Fibroblast of mammary gland (primary cell): ENCODE data around the gene INPP5J.
A peak's percentile ranks its signal among the peaks of the same experiment; 100 is the strongest.

Experiments used
- DNase-seq: peaks from one replicate; pipeline ENCODE4 v3.0.0-alpha.2; 2010; ENCODE audit warnings: low read depth
- H3K4me3 ChIP-seq: 2 replicates; pipeline ENCODE4 v1.5.1; 2011; ENCODE audit warnings: low read depth, mild to moderate bottlenecking, low read length, moderate library complexity; ENCODE audit not compliant: control insufficient read depth
- CTCF ChIP-seq: conservative IDR thresholded peaks from 2 replicates; pipeline ENCODE4 v1.5.1; 2011; ENCODE audit warnings: low read depth, low read length, inconsistent platforms; ENCODE audit not compliant: control insufficient read depth, insufficient read depth

Gene INPP5J

GRCh38 chr22:31080848-31081649 lies 41.7 kb upstream of the INPP5J start, which contains the start of gene SMTN:
TSS of gene SMTN (plus strand) at chr22:31081318. CDS start at chr22:31083259, 1,941 bp downstream.
- no peak for TF ChIP-seq CTCF
- peak; percentile 81 for DNase-seq
- peak within 1 kb of the TSS; percentile 92 for H3K4me3 ChIP-seq

GRCh38 chr22:31081963-31082605 lies 40.7 kb upstream of the INPP5J start:
- TF ChIP-seq CTCF = no peak
- DNase-seq = peak; percentile 73
- peak overlapping the region; percentile 92 for H3K4me3 ChIP-seq

- peak overlapping the region; percentile 92 for H3K4me3 ChIP-seq
- peak; percentile 67 for TF ChIP-seq CTCF
- peak; percentile 77 for DNase-seq
Observed at GRCh38 chr22:31082606-31083376, 40.0 kb upstream of the INPP5J start.

- H3K4me3 ChIP-seq = peak overlapping the region; percentile 92
- no peak for TF ChIP-seq CTCF
- DNase-seq = no peak
Observed at GRCh38 chr22:31083377-31083768, 39.4 kb upstream of the INPP5J start.

GRCh38 chr22:31083923-31084810 lies 38.6 kb upstream of the INPP5J start:
- no peak for TF ChIP-seq CTCF
- DNase-seq = no peak

More at GRCh38 chr22:31083923-31084810, 38.6 kb upstream of the INPP5J start:
- peak overlapping the region; percentile 92 for H3K4me3 ChIP-seq
